Astrocyte (in vitro differentiated cells and primary cell): ENCODE results near the gene ANO6. TPM values are rescaled to one million over a fixed set of nuclear protein-coding genes. Genes with fewer than 3 reads are reported as not detected.

Experiments used
- DNase-seq: peaks from one replicate; pipeline ENCODE4 v3.0.0-alpha.2; 2010; ENCODE audit warnings: low read depth
- FAIRE-seq: peaks from 2 replicates; lab custom pipeline; 2011; peaks lifted over from hg19 to GRCh38; lab: Jason Lieb, UNC
- H2AFZ ChIP-seq: 2 replicates; pipeline ENCODE4 v1.6.0; 2012; ENCODE audit warnings: low read depth, low read length, inconsistent platforms
- H3K27ac ChIP-seq: 2 replicates; pipeline ENCODE4 v1.5.1; 2011; ENCODE audit warnings: low read depth, low read length, inconsistent platforms
- H3K27me3 ChIP-seq: 2 replicates; pipeline ENCODE4 v1.6.0; 2011; ENCODE audit warnings: low read length, inconsistent platforms; ENCODE audit not compliant: insufficient read depth
- H3K36me3 ChIP-seq: 2 replicates; pipeline ENCODE4 v1.5.1; 2011; ENCODE audit warnings: low read length, inconsistent platforms; ENCODE audit not compliant: insufficient read depth
- H3K4me1 ChIP-seq: 2 replicates; pipeline ENCODE4 v1.5.1; 2011; ENCODE audit warnings: low read length, inconsistent platforms; ENCODE audit not compliant: insufficient read depth
- H3K4me2 ChIP-seq: 2 replicates; pipeline ENCODE4 v1.6.0; 2012; ENCODE audit warnings: low read length, inconsistent platforms
- H3K4me3 ChIP-seq: 2 replicates; pipeline ENCODE4 v1.5.1; 2011; ENCODE audit warnings: low read depth, mild to moderate bottlenecking, low read length, inconsistent platforms; ENCODE audit not compliant: insufficient read depth
- H3K79me2 ChIP-seq: 2 replicates; pipeline ENCODE4 v1.6.0; 2012; ENCODE audit warnings: mild to moderate bottlenecking, low read length, inconsistent platforms; ENCODE audit not compliant: insufficient read depth
- H3K9ac ChIP-seq: 2 replicates; pipeline ENCODE4 v1.6.0; 2012; ENCODE audit warnings: mild to moderate bottlenecking, low read length, inconsistent platforms
- H3K9me3 ChIP-seq: 2 replicates; pipeline ENCODE4 v1.5.1; 2012; ENCODE audit warnings: low read depth, mild to moderate bottlenecking, low read length, inconsistent platforms; ENCODE audit not compliant: insufficient read depth
- H4K20me1 ChIP-seq: 2 replicates; pipeline ENCODE4 v1.6.0; 2012; ENCODE audit warnings: low read length, inconsistent platforms; ENCODE audit not compliant: insufficient read depth
- H3K27ac Mint-ChIP-seq: one replicate; pipeline ENCODE4 v1.8.0; 2021; ENCODE audit warnings: mild to moderate bottlenecking, mixed read lengths; ENCODE audit not compliant: unreplicated experiment
- H3K27me3 Mint-ChIP-seq: one replicate; pipeline ENCODE4 v1.8.0; 2021; ENCODE audit warnings: low read depth, mixed read lengths; ENCODE audit not compliant: unreplicated experiment
- H3K36me3 Mint-ChIP-seq: one replicate; pipeline ENCODE4 v1.8.0; 2021; ENCODE audit warnings: low read depth, mixed read lengths; ENCODE audit not compliant: unreplicated experiment
- H3K4me1 Mint-ChIP-seq: one replicate; pipeline ENCODE4 v1.8.0; 2021; ENCODE audit warnings: low read depth, mixed read lengths; ENCODE audit not compliant: unreplicated experiment
- H3K4me3 Mint-ChIP-seq: one replicate; pipeline ENCODE4 v1.8.0; 2021; ENCODE audit warnings: mild to moderate bottlenecking, moderate library complexity, mixed read lengths; ENCODE audit not compliant: unreplicated experiment
- H3K9me3 Mint-ChIP-seq: one replicate; pipeline ENCODE4 v1.8.0; 2021; ENCODE audit warnings: mild to moderate bottlenecking, mixed read lengths; ENCODE audit not compliant: unreplicated experiment
- EZH2 ChIP-seq: IDR thresholded peaks from 2 replicates; pipeline ENCODE4 v1.6.1; 2012; ENCODE audit warnings: mild to moderate bottlenecking, low read length, inconsistent platforms; ENCODE audit not compliant: insufficient read depth
- total RNA-seq: library from RNA; stranded (reverse); gene quantifications from 2 replicates; pipeline ENCODE4 v1.2.1, GENCODE V29; 2021
- TF ChIP-seq, protein P1 (sequence below): IDR thresholded peaks from 2 replicates; pipeline ENCODE4 v1.5.1; 2011; ENCODE audit warnings: low read depth, mild to moderate bottlenecking, inconsistent platforms, low read length, moderate library complexity; ENCODE audit not compliant: insufficient read depth

ANO6 gene
- total RNA-seq, 1 donor from 2014 or later: 113 TPM

DNA sequence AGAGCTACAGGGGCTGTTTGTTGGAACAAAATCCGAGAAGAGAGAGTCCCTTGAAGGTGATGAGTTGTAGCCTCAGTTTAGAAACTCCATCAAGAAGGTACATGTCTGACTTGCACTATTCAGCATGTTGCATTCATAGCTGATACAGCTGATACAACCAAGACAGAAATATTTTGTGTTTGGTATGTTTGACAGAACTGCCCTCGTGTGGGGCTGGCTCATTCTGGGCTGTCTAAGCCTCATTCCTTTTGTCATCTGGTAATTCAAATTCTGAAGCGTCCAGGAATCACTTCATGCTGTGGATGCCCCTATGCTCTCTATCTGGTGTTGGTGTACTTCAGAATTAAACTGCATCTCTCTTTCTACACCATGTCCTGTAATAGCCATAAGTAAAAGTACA, 126.3 kb downstream of the ANO6 start:
- H3K27ac Mint-ChIP-seq: no peak overlapping the region
- no peaks in the 10 kb centered on the region for H3K27me3 Mint-ChIP-seq
- FAIRE-seq: no peak

GRCh38 chr12:45342848-45343247, 127.0 kb downstream of the ANO6 start:
- Histone ChIP-seq H3K4me2 (no peak overlapping the region), H2AFZ (no peak overlapping the region), H3K4me3 (no peak overlapping the region), H3K4me1 (peaks cover 9% of the 10 kb centered on the region), H3K27me3 (no peaks in the 10 kb centered on the region), H3K9me3 (no peaks in the 10 kb centered on the region), H3K9ac (no peak overlapping the region), H3K79me2 (peaks cover 2% of the 10 kb centered on the region), H4K20me1 (no peaks in the 10 kb centered on the region), H3K27ac (no peak overlapping the region), H3K36me3 (peaks cover 5% of the 10 kb centered on the region)
- Mint-ChIP-seq H3K4me3 (peak overlapping the region; percentile 47), H3K27me3 (no peaks in the 10 kb centered on the region), H3K36me3 (peaks cover 17% of the 10 kb centered on the region), H3K4me1 (peaks cover 53% of the 10 kb centered on the region), H3K9me3 (peaks cover 2% of the 10 kb centered on the region), H3K27ac (peak overlapping the region; percentile 82)
- FAIRE-seq: no peak
- TF ChIP-seq, protein P1, sequence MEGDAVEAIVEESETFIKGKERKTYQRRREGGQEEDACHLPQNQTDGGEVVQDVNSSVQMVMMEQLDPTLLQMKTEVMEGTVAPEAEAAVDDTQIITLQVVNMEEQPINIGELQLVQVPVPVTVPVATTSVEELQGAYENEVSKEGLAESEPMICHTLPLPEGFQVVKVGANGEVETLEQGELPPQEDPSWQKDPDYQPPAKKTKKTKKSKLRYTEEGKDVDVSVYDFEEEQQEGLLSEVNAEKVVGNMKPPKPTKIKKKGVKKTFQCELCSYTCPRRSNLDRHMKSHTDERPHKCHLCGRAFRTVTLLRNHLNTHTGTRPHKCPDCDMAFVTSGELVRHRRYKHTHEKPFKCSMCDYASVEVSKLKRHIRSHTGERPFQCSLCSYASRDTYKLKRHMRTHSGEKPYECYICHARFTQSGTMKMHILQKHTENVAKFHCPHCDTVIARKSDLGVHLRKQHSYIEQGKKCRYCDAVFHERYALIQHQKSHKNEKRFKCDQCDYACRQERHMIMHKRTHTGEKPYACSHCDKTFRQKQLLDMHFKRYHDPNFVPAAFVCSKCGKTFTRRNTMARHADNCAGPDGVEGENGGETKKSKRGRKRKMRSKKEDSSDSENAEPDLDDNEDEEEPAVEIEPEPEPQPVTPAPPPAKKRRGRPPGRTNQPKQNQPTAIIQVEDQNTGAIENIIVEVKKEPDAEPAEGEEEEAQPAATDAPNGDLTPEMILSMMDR: no peak
- TF ChIP-seq EZH2: no peak
- DNase-seq: no peak

More for the DNA sequence above, 126.3 kb downstream of the ANO6 start:
- TF ChIP-seq, protein P1: no peak
- no peak for TF ChIP-seq EZH2
- Histone ChIP-seq H2AFZ (no peak overlapping the region), H3K4me3 (no peak overlapping the region), H4K20me1 (no peaks in the 10 kb centered on the region), H3K4me1 (peaks cover 12% of the 10 kb centered on the region), H3K79me2 (peaks cover 2% of the 10 kb centered on the region), H3K27ac (no peak overlapping the region), H3K9ac (no peak overlapping the region), H3K36me3 (peaks cover 5% of the 10 kb centered on the region), H3K27me3 (no peaks in the 10 kb centered on the region), H3K4me2 (no peak overlapping the region), H3K9me3 (no peaks in the 10 kb centered on the region)
- no peak overlapping the region for H3K4me3 Mint-ChIP-seq
- H3K9me3 Mint-ChIP-seq: peaks cover 2% of the 10 kb centered on the region
- DNase-seq: no peak
- H3K36me3 Mint-ChIP-seq: peaks cover 17% of the 10 kb centered on the region
- H3K4me1 Mint-ChIP-seq: peaks cover 57% of the 10 kb centered on the region

DNA sequence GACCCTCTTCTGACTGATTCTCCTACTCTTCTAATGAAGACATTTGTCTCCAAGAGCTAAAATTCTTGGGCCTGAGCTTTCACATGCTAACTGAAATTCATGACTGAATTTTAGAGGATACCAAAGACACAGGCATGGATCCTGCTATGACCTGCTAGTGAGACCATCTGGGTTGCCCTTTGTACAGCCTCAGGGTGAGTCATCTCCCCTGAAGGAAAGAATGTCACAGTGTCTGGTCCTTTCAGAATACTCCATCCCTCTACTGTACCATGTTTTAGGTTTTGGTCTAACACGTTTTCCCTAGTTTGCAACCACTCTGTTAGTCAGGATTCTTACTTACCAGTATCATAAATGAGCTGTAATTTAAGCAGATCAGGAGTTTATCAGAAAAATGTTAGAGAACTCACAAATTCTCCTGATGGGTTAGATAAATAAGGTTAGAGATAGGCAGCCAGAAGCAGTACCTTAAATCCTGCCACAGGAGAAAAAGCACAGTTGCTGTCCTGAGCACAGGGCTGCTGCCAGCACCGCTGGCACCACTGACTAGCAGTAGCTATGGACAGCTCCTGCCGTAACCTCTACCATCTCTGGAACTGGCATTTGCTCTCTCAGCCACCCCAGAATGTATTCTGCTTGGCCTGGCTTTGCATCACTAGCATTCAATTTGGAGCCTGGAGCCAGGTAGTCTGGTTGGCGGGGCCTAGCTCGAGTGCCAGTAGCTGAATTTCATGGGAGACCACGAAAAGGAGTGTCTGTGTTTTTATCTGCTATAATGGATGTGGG, 127.6 kb downstream of the ANO6 start:
- Histone ChIP-seq H3K9ac (no peak overlapping the region), H4K20me1 (no peaks in the 10 kb centered on the region), H3K36me3 (peaks cover 5% of the 10 kb centered on the region), H3K4me2 (no peak overlapping the region), H3K79me2 (no peaks in the 10 kb centered on the region), H3K4me3 (no peak overlapping the region), H3K27me3 (no peaks in the 10 kb centered on the region), H2AFZ (no peak overlapping the region), H3K27ac (no peak overlapping the region), H3K9me3 (no peaks in the 10 kb centered on the region), H3K4me1 (peaks cover 9% of the 10 kb centered on the region)
- Mint-ChIP-seq H3K4me3 (no peak overlapping the region), H3K4me1 (peaks cover 48% of the 10 kb centered on the region), H3K36me3 (peaks cover 21% of the 10 kb centered on the region), H3K9me3 (peaks cover 2% of the 10 kb centered on the region), H3K27me3 (no peaks in the 10 kb centered on the region), H3K27ac (peak overlapping the region; percentile 82)
- TF ChIP-seq, protein P1: no peak
- no peak for TF ChIP-seq EZH2
- DNase-seq (peak; percentile 39), FAIRE-seq (peak; percentile 63)
